Liver (tissue), 9 donors: Measurements from ENCODE around the gene GGT6. TPM values are rescaled to one million over a fixed set of nuclear protein-coding genes. Genes with fewer than 3 reads are reported as not detected.

Source experiments
- DNase-seq: peaks from one replicate; pipeline ENCODE4 v3.0.0-alpha.2; 2017; ENCODE audit warnings: low spot score
- H3K27ac ChIP-seq, 2 donors: one replicate each; pipeline ENCODE4 v1.7.0; 2013; ENCODE audit warnings: inconsistent platforms in 2 of 2, low read length in 2 of 2, control low read depth in 1 of 2, low read depth in 1 of 2, mild to moderate bottlenecking in 1 of 2
- H3K27me3 ChIP-seq, 4 donors: one replicate each; pipeline versions ENCODE4 v1.6.1 to v1.7.0; 2013; ENCODE audit warnings: low read length in 3 of 4, inconsistent platforms in 1 of 4, mild to moderate bottlenecking in 1 of 4, moderate library complexity in 1 of 4; ENCODE audit not compliant: control insufficient read depth in 4 of 4, insufficient read depth in 4 of 4
- H3K36me3 ChIP-seq, 4 donors: one replicate each; pipeline versions ENCODE4 v1.6.1 to v1.7.0; 2013; ENCODE audit warnings: low read length in 3 of 4, mild to moderate bottlenecking in 3 of 4, low read depth in 1 of 4, moderate library complexity in 1 of 4; ENCODE audit not compliant: control insufficient read depth in 4 of 4, insufficient read depth in 3 of 4
- H3K4me1 ChIP-seq, 4 donors: one replicate each; pipeline versions ENCODE4 v1.6.1 to v1.7.0; 2013; ENCODE audit warnings: low read length in 3 of 4, mild to moderate bottlenecking in 3 of 4, moderate library complexity in 1 of 4; ENCODE audit not compliant: control insufficient read depth in 4 of 4, insufficient read depth in 4 of 4
- H3K4me3 ChIP-seq, 3 donors: one replicate each; pipeline versions ENCODE4 v1.6.1 to v1.7.0; 2013; ENCODE audit warnings: low read length in 3 of 3, control low read depth in 1 of 3, low read depth in 1 of 3, mild to moderate bottlenecking in 1 of 3
- H3K9ac ChIP-seq, 2 donors: one replicate each; pipeline ENCODE4 v1.7.0; 2013; ENCODE audit warnings: low read length in 2 of 2, mild to moderate bottlenecking in 2 of 2, moderate library complexity in 2 of 2, control low read depth in 1 of 2, low read depth in 1 of 2
- H3K9me3 ChIP-seq, 4 donors: one replicate each; pipeline versions ENCODE4 v1.6.1 to v1.7.0; 2013; ENCODE audit warnings: low read length in 3 of 4; ENCODE audit not compliant: control insufficient read depth in 4 of 4
- EGR1 ChIP-seq, 2 donors: IDR thresholded peaks; 2 replicates each; pipeline ENCODE4 v1.6.1; 2016 to 2018; ENCODE audit warnings: antibody characterized with exemption in 2 of 2, low read depth in 2 of 2
- FOXA1 ChIP-seq: IDR thresholded peaks from 2 replicates; pipeline ENCODE4 v1.6.1; 2016; ENCODE audit warnings: antibody characterized with exemption
- FOXA2 ChIP-seq: IDR thresholded peaks from 2 replicates; pipeline ENCODE4 v1.6.1; 2016; ENCODE audit warnings: antibody characterized with exemption
- GABPA ChIP-seq, 2 donors: IDR thresholded peaks in 1 of 2; conservative IDR thresholded peaks in 1 of 2; 2 replicates each; pipeline ENCODE4 v1.6.1; 2016; ENCODE audit warnings: antibody characterized with exemption in 2 of 2, mild to moderate bottlenecking in 1 of 2, moderate library complexity in 1 of 2
- HNF4A ChIP-seq, 2 donors: conservative IDR thresholded peaks; 2 replicates each; pipeline ENCODE4 v1.6.1; 2016; ENCODE audit warnings: antibody characterized with exemption in 2 of 2, mild to moderate bottlenecking in 2 of 2
- HNF4G ChIP-seq: IDR thresholded peaks from 2 replicates; pipeline ENCODE4 v1.6.1; 2016; ENCODE audit warnings: antibody characterized with exemption
- JUND ChIP-seq, 2 donors: IDR thresholded peaks; 2 replicates each; pipeline ENCODE4 v1.6.1; 2016; ENCODE audit warnings: antibody characterized with exemption in 2 of 2
- NR2F2 ChIP-seq: IDR thresholded peaks from 2 replicates; pipeline ENCODE4 v1.6.1; 2016; ENCODE audit warnings: antibody characterized with exemption
- RAD21 ChIP-seq, 2 donors: IDR thresholded peaks; 2 replicates each; pipeline ENCODE4 v1.6.1; 2016; ENCODE audit warnings: antibody characterized with exemption in 2 of 2, mild to moderate bottlenecking in 2 of 2
- RXRA ChIP-seq, 2 donors: IDR thresholded peaks; 2 replicates each; pipeline ENCODE4 v1.6.1; 2017 to 2018; ENCODE audit warnings: antibody characterized with exemption in 2 of 2, mild to moderate bottlenecking in 1 of 2
- SP1 ChIP-seq: IDR thresholded peaks from 2 replicates; pipeline ENCODE4 v1.6.1; 2018; ENCODE audit warnings: antibody characterized with exemption, mild to moderate bottlenecking
- TAF1 ChIP-seq: conservative IDR thresholded peaks from 2 replicates; pipeline ENCODE4 v1.6.1; 2016; ENCODE audit warnings: antibody characterized with exemption, mild to moderate bottlenecking
- YY1 ChIP-seq: IDR thresholded peaks from 2 replicates; pipeline ENCODE4 v1.6.1; 2016; ENCODE audit warnings: antibody characterized with exemption, mild to moderate bottlenecking
- WGBS: extraction: QIAGEN DNeasy Blood & Tissue Kit; methylation state at CpG from one replicate; pipeline ENCODE4 v1.1.7; 2013; 5-methylcytosine and 5-hydroxymethylcytosine counted together
- polyA plus RNA-seq, 2 donors: library from polyadenylated mRNA; stranded (reverse) in 1 of 2; unstranded in 1 of 2; fragments of 200-250 nt in 1 of 2; fragments of >200 nt in 1 of 2; fragmentation: Nextera tagmentation in 1 of 2; extraction: Ambion mirVana in 1 of 2; gene quantifications; one replicate each; pipeline versions ENCODE4 v1.2.1 to v1.2.3, GENCODE V29; 2013 to 2015
- total RNA-seq, 2 donors: library from RNA; depleted of rRNA; stranded (reverse); fragments of >200 nt; gene quantifications; one replicate each; pipeline ENCODE4 v1.2.3, GENCODE V29; 2014
- TF ChIP-seq, protein P1 (sequence below): IDR thresholded peaks from 2 replicates; pipeline ENCODE4 v1.6.1; 2016; ENCODE audit warnings: antibody characterized with exemption, mild to moderate bottlenecking
- TF ChIP-seq, protein P2 (sequence below): IDR thresholded peaks from 2 replicates; pipeline ENCODE4 v1.6.1; 2016; ENCODE audit warnings: antibody characterized with exemption
- TF ChIP-seq, protein P3 (sequence below): fragments of 150-350 bp; IDR thresholded peaks from 2 replicates; pipeline ENCODE4 v1.5.1; 2017; ENCODE audit warnings: improper control_type of control experiment, low read depth, low read length; ENCODE audit not compliant: missing input control
- TF ChIP-seq, protein P4 (sequence below): IDR thresholded peaks from 2 replicates; pipeline ENCODE4 v1.6.1; 2016; ENCODE audit warnings: antibody characterized with exemption
- TF ChIP-seq, protein P5 (sequence below): IDR thresholded peaks from 2 replicates; pipeline ENCODE4 v1.6.1; 2016; ENCODE audit warnings: antibody characterized with exemption
- donor health status: healthy.
- donor health status: healthy.
- donor health status: healthy.
- donor health status: healthy.
- donor health status: healthy.

The GGT6 gene
- total and polyA plus RNA-seq, 4 donors: 0.19 to 1.1 (median 0.53) TPM

DNA sequence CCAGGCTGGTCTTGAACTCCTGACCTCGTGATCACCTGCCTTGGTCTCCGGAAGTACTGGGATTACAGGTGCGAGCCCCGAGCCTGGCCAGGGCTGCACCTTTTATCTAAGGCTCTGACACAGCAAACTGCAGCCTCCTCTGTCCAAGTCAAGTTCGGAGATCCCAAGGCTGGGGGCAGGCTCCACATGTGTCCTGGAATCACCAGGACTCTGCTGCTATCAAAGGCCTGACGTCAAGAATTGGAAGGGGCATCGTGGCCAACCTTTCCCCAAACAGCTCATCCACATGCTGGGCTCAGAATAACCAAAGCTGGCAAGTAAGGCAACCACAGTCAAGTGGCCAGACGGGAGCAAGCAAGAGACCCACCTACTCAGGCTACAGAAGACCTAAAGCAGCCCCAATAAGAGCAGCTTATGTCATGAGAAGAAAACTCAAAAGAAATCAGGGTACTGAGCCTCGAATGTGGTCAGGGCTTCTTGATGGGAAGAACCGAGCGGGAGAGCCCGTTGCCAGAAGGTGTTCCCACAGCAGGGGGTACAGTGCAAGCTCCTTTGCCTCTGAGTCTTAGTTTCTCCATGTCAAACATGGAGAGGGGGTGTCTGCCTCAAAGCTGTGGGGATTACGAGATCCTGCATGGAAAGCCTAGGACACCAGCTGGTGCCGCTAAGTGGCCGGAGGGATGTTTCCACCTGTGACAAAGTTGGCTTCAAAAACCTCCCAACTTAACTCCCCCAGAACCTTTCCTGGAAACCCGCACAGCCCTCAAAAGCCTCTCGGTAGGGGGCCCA lies 13.1 kb downstream of the GGT6 start:
- Histone ChIP-seq H3K4me3 (no peak overlapping the region), H3K9me3 (no peaks in the 10 kb centered on the region), H3K9ac (no peak overlapping the region), H3K36me3 (peaks cover 19 to 77% (median 38%) of the 10 kb centered on the region in 4 donors), H3K4me1 (no peaks in the 10 kb centered on the region), H3K27ac (no peak overlapping the region), H3K27me3 (no peaks in the 10 kb centered on the region)
- 94% methylated on average over 17 of the region's 17 CpGs for WGBS
- TF ChIP-seq, protein P1, sequence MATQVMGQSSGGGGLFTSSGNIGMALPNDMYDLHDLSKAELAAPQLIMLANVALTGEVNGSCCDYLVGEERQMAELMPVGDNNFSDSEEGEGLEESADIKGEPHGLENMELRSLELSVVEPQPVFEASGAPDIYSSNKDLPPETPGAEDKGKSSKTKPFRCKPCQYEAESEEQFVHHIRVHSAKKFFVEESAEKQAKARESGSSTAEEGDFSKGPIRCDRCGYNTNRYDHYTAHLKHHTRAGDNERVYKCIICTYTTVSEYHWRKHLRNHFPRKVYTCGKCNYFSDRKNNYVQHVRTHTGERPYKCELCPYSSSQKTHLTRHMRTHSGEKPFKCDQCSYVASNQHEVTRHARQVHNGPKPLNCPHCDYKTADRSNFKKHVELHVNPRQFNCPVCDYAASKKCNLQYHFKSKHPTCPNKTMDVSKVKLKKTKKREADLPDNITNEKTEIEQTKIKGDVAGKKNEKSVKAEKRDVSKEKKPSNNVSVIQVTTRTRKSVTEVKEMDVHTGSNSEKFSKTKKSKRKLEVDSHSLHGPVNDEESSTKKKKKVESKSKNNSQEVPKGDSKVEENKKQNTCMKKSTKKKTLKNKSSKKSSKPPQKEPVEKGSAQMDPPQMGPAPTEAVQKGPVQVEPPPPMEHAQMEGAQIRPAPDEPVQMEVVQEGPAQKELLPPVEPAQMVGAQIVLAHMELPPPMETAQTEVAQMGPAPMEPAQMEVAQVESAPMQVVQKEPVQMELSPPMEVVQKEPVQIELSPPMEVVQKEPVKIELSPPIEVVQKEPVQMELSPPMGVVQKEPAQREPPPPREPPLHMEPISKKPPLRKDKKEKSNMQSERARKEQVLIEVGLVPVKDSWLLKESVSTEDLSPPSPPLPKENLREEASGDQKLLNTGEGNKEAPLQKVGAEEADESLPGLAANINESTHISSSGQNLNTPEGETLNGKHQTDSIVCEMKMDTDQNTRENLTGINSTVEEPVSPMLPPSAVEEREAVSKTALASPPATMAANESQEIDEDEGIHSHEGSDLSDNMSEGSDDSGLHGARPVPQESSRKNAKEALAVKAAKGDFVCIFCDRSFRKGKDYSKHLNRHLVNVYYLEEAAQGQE: no peak
- TF ChIP-seq RAD21 (IDR thresholded peaks at IDR 0.05) (no peak), TAF1 (no peak), HNF4A (conservative IDR thresholded peaks at IDR 0.05) (no peak), HNF4G (no peak), EGR1 (IDR thresholded peaks at IDR 0.05; ENCODE audit: low read depth in 2 of 2) (no peak), FOXA1 (no peak), NR2F2 (no peak), JUND (IDR thresholded peaks at IDR 0.05) (no peak), SP1 (no peak), RXRA (IDR thresholded peaks at IDR 0.05) (no peak), FOXA2 (no peak), YY1 (no peak), GABPA (IDR thresholded peaks at IDR 0.05 in 1 of 2, conservative IDR thresholded peaks at IDR 0.05 in 1 of 2) (no peak)
- TF ChIP-seq, protein P2, sequence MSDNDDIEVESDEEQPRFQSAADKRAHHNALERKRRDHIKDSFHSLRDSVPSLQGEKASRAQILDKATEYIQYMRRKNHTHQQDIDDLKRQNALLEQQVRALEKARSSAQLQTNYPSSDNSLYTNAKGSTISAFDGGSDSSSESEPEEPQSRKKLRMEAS: no peak
- TF ChIP-seq, protein P3, sequence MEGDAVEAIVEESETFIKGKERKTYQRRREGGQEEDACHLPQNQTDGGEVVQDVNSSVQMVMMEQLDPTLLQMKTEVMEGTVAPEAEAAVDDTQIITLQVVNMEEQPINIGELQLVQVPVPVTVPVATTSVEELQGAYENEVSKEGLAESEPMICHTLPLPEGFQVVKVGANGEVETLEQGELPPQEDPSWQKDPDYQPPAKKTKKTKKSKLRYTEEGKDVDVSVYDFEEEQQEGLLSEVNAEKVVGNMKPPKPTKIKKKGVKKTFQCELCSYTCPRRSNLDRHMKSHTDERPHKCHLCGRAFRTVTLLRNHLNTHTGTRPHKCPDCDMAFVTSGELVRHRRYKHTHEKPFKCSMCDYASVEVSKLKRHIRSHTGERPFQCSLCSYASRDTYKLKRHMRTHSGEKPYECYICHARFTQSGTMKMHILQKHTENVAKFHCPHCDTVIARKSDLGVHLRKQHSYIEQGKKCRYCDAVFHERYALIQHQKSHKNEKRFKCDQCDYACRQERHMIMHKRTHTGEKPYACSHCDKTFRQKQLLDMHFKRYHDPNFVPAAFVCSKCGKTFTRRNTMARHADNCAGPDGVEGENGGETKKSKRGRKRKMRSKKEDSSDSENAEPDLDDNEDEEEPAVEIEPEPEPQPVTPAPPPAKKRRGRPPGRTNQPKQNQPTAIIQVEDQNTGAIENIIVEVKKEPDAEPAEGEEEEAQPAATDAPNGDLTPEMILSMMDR: no peak
- TF ChIP-seq, protein P4, sequence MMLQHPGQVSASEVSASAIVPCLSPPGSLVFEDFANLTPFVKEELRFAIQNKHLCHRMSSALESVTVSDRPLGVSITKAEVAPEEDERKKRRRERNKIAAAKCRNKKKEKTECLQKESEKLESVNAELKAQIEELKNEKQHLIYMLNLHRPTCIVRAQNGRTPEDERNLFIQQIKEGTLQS: no peak
- TF ChIP-seq, protein P5, sequence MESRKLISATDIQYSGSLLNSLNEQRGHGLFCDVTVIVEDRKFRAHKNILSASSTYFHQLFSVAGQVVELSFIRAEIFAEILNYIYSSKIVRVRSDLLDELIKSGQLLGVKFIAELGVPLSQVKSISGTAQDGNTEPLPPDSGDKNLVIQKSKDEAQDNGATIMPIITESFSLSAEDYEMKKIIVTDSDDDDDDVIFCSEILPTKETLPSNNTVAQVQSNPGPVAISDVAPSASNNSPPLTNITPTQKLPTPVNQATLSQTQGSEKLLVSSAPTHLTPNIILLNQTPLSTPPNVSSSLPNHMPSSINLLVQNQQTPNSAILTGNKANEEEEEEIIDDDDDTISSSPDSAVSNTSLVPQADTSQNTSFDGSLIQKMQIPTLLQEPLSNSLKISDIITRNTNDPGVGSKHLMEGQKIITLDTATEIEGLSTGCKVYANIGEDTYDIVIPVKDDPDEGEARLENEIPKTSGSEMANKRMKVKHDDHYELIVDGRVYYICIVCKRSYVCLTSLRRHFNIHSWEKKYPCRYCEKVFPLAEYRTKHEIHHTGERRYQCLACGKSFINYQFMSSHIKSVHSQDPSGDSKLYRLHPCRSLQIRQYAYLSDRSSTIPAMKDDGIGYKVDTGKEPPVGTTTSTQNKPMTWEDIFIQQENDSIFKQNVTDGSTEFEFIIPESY: no peak
- DNase-seq: no peak
